SK-N-SH treated with all-trans-retinoic acid at 6 μM for 48 hours (cell line): ENCODE measurements around the gene MYOM1.
A peak's percentile ranks its signal among the peaks of the same experiment; 100 is the strongest.

Experiments used
- ATAC-seq: fragments of 200-7000 bp; cut with Tn5 transposase; 3 replicates; pipeline ENCODE4 v1.9.1; 2020; ENCODE audit warnings: mild to moderate bottlenecking, moderate library complexity
- ARNTL ChIP-seq: fragments of 450-650 bp; formaldehyde crosslinking; IDR thresholded peaks from 2 replicates; pipeline ENCODE4 v1.5.0; 2020; ENCODE audit warnings: low read depth, mild to moderate bottlenecking, moderate library complexity, borderline replicate concordance
- BACH2 ChIP-seq: fragments of 250-450 bp; sonication (Bioruptor Pico); IDR thresholded peaks from 2 replicates; pipeline ENCODE4 v1.9.0; 2021; ENCODE audit warnings: mild to moderate bottlenecking, borderline replicate concordance
- CSDC2 ChIP-seq: fragments of 250-450 bp; sonication (Bioruptor Pico); IDR thresholded peaks from 2 replicates; pipeline ENCODE4 v1.5.0; 2020; ENCODE audit warnings: mild to moderate bottlenecking, moderate library complexity
- CSRNP3 ChIP-seq: fragments of 250-450 bp; sonication (Bioruptor Pico); IDR thresholded peaks from 2 replicates; pipeline ENCODE4 v1.5.1; 2021; ENCODE audit warnings: mild to moderate bottlenecking, moderate library complexity
- ESRRG ChIP-seq: fragments of 250-450 bp; sonication (Bioruptor Pico); IDR thresholded peaks from 2 replicates; pipeline ENCODE4 v1.6.1; 2021; ENCODE audit warnings: mild to moderate bottlenecking
- GLIS3 ChIP-seq: fragments of 250-450 bp; sonication (Bioruptor Pico); IDR thresholded peaks from 2 replicates; pipeline ENCODE4 v1.5.0; 2020; ENCODE audit warnings: mild to moderate bottlenecking, moderate library complexity
- ISL1 ChIP-seq: fragments of 250-450 bp; sonication (Bioruptor Pico); IDR thresholded peaks from 2 replicates; pipeline ENCODE4 v2.1.2; 2022; ENCODE audit warnings: mild to moderate bottlenecking, moderate library complexity
- OSR1 ChIP-seq: fragments of 250-450 bp; sonication (Bioruptor Pico); IDR thresholded peaks from 2 replicates; pipeline ENCODE4 v1.8.0; 2022; ENCODE audit warnings: moderate library complexity, mild to moderate bottlenecking, inconsistent platforms
- POU6F1 ChIP-seq: fragments of 250-450 bp; sonication (Bioruptor Pico); IDR thresholded peaks from 2 replicates; pipeline ENCODE4 v1.8.0; 2021; ENCODE audit warnings: low read depth, mild to moderate bottlenecking, moderate library complexity, borderline replicate concordance
- PPARA ChIP-seq: fragments of 250-450 bp; sonication (Bioruptor Pico); IDR thresholded peaks from 2 replicates; pipeline ENCODE4 v1.5.0; 2020; ENCODE audit warnings: mild to moderate bottlenecking, borderline replicate concordance
- RARB ChIP-seq: fragments of 250-450 bp; sonication (Bioruptor Pico); IDR thresholded peaks from 2 replicates; pipeline ENCODE4 v1.8.0; 2021; ENCODE audit warnings: mild to moderate bottlenecking, moderate library complexity
- TCF4 ChIP-seq: fragments of 250-450 bp; sonication (Bioruptor Pico); IDR thresholded peaks from 2 replicates; pipeline ENCODE4 v1.8.0; 2021; ENCODE audit warnings: mild to moderate bottlenecking, moderate library complexity, borderline replicate concordance
- TOX ChIP-seq: fragments of 250-450 bp; sonication (Bioruptor Pico); IDR thresholded peaks from 2 replicates; pipeline ENCODE4 v1.8.0; 2021; ENCODE audit warnings: mild to moderate bottlenecking, moderate library complexity, borderline replicate concordance
- TSHZ2 ChIP-seq: fragments of 250-450 bp; sonication (Bioruptor Pico); IDR thresholded peaks from 2 replicates; pipeline ENCODE4 v1.5.0; 2020; ENCODE audit warnings: mild to moderate bottlenecking, moderate library complexity
- ZC3H10 ChIP-seq: fragments of 250-450 bp; sonication (Bioruptor Pico); IDR thresholded peaks from 2 replicates; pipeline ENCODE4 v1.5.1; 2021; ENCODE audit warnings: mild to moderate bottlenecking, moderate library complexity
- ZFP3 ChIP-seq: fragments of 250-450 bp; sonication (Bioruptor Pico); IDR thresholded peaks from 2 replicates; pipeline ENCODE4 v1.5.0; 2020; ENCODE audit warnings: mild to moderate bottlenecking, moderate library complexity
- ZFP30 ChIP-seq: fragments of 450-650 bp; formaldehyde crosslinking; IDR thresholded peaks from 2 replicates; pipeline ENCODE4 v1.5.0; 2022; ENCODE audit warnings: mild to moderate bottlenecking, moderate library complexity
- ZNF565 ChIP-seq: fragments of 450-650 bp; formaldehyde crosslinking; conservative IDR thresholded peaks from 2 replicates; pipeline ENCODE4 v1.5.0; 2020; ENCODE audit warnings: low read depth, mild to moderate bottlenecking, moderate library complexity
- ZNF70 ChIP-seq: fragments of 450-650 bp; formaldehyde crosslinking; IDR thresholded peaks from 2 replicates; pipeline ENCODE4 v1.5.0; 2020; ENCODE audit warnings: mild to moderate bottlenecking, moderate library complexity
- ZNF8 ChIP-seq: fragments of 450-650 bp; formaldehyde crosslinking; IDR thresholded peaks from 2 replicates; pipeline ENCODE4 v1.5.0; 2020; ENCODE audit warnings: mild to moderate bottlenecking, moderate library complexity
- TF ChIP-seq, protein P1 (sequence below): fragments of 250-450 bp; sonication (Bioruptor Pico); IDR thresholded peaks from 2 replicates; pipeline ENCODE4 v1.5.1; 2020; ENCODE audit warnings: low read depth, mild to moderate bottlenecking, moderate library complexity

The MYOM1 gene

GRCh38 chr18:3186678-3187658, 32.8 kb downstream of the MYOM1 start:
- no peak for TF ChIP-seq TOX (CRISPR knock-in tag)
- TF ChIP-seq, protein P1, sequence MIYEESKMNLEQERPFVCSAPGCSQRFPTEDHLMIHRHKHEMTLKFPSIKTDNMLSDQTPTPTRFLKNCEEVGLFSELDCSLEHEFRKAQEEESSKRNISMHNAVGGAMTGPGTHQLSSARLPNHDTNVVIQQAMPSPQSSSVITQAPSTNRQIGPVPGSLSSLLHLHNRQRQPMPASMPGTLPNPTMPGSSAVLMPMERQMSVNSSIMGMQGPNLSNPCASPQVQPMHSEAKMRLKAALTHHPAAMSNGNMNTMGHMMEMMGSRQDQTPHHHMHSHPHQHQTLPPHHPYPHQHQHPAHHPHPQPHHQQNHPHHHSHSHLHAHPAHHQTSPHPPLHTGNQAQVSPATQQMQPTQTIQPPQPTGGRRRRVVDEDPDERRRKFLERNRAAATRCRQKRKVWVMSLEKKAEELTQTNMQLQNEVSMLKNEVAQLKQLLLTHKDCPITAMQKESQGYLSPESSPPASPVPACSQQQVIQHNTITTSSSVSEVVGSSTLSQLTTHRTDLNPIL, result no peak
- TF ChIP-seq ZNF8 (CRISPR knock-in tag), result no peak
- TF ChIP-seq TCF4 (CRISPR knock-in tag), result no peak
- no peak for TF ChIP-seq OSR1 (CRISPR knock-in tag)
- no peak for TF ChIP-seq CSDC2
- TF ChIP-seq ZNF70 (CRISPR knock-in tag), result no peak
- no peak for TF ChIP-seq CSRNP3 (CRISPR knock-in tag)
- TF ChIP-seq ZNF565 (CRISPR knock-in tag), result no peak
- TF ChIP-seq BACH2 (CRISPR knock-in tag), result no peak
- no peak for TF ChIP-seq ZFP3 (CRISPR knock-in tag)
- TF ChIP-seq POU6F1 (CRISPR knock-in tag), result no peak
- TF ChIP-seq ZFP30, result no peak
- no peak for TF ChIP-seq PPARA
- TF ChIP-seq ARNTL (CRISPR knock-in tag), result no peak
- TF ChIP-seq GLIS3, result no peak
- no peak for TF ChIP-seq ISL1 (CRISPR knock-in tag)
- no peak for TF ChIP-seq ESRRG (CRISPR knock-in tag)
- ATAC-seq, result peak; percentile 42; the same call in 1 of the 3 replicates

DNA sequence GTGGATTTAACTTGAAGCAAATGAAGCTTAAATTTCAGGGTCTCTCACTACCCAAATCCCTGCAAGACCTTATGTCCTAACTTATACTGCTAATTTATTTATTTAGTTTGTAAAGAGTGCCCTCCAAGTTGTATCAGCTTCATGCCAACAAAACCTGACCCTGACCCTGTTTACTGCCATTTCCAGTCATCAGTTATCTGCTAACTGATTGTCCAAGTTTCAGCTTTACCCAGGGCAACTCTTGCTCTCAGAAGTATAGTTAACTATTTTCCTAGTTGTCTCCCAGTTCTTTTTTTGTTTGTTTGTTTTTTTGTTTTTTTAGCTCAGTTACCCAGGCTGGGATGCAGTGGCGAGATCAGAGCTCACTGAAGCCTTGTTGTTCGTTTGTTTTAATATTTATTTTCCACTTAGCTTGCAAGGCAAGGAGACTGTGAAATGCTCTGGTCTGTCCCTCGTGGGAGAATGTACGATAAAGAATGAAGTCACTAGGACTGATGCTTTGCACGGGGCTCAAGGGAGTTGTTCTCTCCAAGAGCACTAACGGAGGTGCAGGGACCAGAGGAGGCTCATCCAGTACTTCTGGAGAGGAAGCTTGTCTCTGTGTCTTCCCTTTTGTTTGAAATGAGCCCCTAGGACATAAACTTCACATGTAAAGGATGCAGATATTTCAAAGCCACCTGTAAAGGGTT, 35.3 kb downstream of the MYOM1 start:
- no peak for ATAC-seq
- no peak for TF ChIP-seq ZNF70 (CRISPR knock-in tag)
- TF ChIP-seq TCF4 (CRISPR knock-in tag), result no peak
- no peak for TF ChIP-seq TSHZ2
- no peak for TF ChIP-seq TOX (CRISPR knock-in tag)
- TF ChIP-seq PPARA, result no peak
- TF ChIP-seq ZC3H10 (CRISPR knock-in tag), result no peak
- no peak for TF ChIP-seq ZFP30
- TF ChIP-seq RARB (CRISPR knock-in tag), result no peak
- no peak for TF ChIP-seq BACH2 (CRISPR knock-in tag)
- TF ChIP-seq, protein P1, result no peak
- no peak for TF ChIP-seq ISL1 (CRISPR knock-in tag)
- TF ChIP-seq ZNF8 (CRISPR knock-in tag), result no peak
